ENCODE results near the gene UCKL1. TPM values are rescaled to one million over a fixed set of nuclear protein-coding genes. Genes with fewer than 3 reads are reported as not detected.

UCKL1 gene
- total RNA-seq, 2 donors from 2014 or later: 21.3 to 32.7 TPM

GRCh38 chr20:63895202-63895951 lies 60.8 kb downstream of the UCKL1 start:
- Mint-ChIP-seq H3K36me3 (peaks cover 8 to 26% of the 10 kb centered on the region in 2 donors), H3K27ac (peak overlapping the region; percentile 97 to 98)

DNA sequence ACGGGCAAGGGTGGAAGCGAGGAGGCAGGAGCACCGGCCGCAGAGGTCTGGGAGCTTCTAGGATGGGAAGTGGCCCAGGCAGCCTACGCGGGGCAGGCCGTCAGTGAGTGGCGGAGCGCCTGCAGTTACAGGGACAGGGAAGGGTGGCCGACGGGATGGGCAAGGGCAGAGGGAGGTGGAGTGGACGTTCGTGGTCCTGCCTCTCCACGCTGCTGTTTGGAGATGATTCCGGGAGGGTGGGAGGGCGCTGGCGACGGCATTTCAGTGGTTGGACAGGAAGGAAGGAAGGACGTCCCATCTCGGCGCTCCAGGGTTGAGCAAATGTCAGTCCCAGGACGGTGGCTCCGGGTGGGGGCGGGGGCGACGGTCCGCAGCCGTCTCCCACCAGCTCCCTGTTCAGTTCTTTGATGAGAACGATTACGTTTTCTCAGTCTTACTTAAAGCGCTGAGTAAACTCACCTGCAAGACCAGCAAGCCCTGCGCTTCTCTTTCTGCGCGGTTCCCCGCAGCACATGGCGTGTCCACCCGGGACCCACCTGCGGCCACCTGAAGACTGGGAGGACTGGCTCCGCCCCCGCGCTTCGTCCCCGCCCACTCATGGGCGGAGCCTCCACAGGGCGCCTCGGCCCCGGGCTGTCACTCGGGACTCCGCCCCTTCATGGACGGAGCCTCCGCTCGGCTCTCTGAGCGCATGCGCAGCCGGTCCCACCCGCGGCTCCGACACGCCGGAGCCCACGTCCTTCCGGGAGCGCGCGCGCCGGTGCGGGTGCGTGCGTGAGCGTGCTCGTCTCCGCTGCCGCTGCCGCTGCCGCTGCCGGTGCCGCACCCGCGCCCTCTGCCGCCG lies 61.6 kb downstream of the UCKL1 start, which contains the start of gene DNAJC5:
Gene DNAJC5, plus strand, starts transcription at position 769 of the 844 bp plus-strand sequence. CDS start 33,220 bp downstream, outside the sequence.
- DNase-seq (ENCODE audit: low spot score in 2 of 2): peak; percentile 96 to 97
- Mint-ChIP-seq H3K36me3 (peaks cover 8 to 26% of the 10 kb centered on the region in 2 donors), H3K27ac (peak within 1 kb of the TSS; percentile 97 to 98), H3K9me3 (no peaks in the 10 kb centered on the region)
- ATAC-seq: peak; percentile 75 to 87

More at GRCh38 chr20:63895202-63895951, 60.8 kb downstream of the UCKL1 start:
- H3K9me3 Mint-ChIP-seq: no peaks in the 10 kb centered on the region
- DNase-seq (ENCODE audit: low spot score in 2 of 2) (no peak), ATAC-seq (peak in 1 of 2 donors; percentile 3)

- Mint-ChIP-seq H3K36me3 (peaks cover 8 to 26% of the 10 kb centered on the region in 2 donors), H3K27ac (peak overlapping the region; percentile 21 to 75)
- ATAC-seq: no peak
Measured at GRCh38 chr20:63893999-63894357, 62.2 kb downstream of the UCKL1 start.

DNA sequence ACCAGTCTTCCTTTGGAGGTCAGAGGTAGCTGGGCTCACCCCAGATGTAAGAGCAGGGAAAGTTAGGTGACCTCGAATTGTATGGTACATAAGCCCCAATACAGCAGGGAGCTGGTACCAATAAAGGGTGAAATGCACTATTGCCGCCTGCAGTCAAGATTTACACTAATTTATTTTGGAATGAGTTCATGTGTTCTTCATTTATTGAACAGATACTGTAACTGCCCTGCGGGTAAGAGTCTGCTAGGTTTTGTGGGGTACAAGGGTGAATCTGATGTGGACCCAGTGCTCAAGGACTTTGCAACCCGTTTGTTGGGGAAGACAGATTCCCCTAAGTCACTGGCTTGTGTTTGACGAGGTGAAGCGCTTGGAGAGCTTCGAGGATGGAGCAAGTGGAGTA lies 63.8 kb downstream of the UCKL1 start:
- Mint-ChIP-seq H3K36me3 (peaks cover 11 to 16% of the 10 kb centered on the region in 2 donors), H3K9me3 (no peaks in the 10 kb centered on the region), H3K27ac (peak overlapping the region in 1 of 2 donors; percentile 53)
- DNase-seq (ENCODE audit: low spot score in 2 of 2): no peak
- ATAC-seq: no peak

More at GRCh38 chr20:63893999-63894357, 62.2 kb downstream of the UCKL1 start:
- H3K9me3 Mint-ChIP-seq: no peaks in the 10 kb centered on the region
- DNase-seq (ENCODE audit: low spot score in 2 of 2): no peak

GRCh38 chr20:63891061-63892002 lies 64.9 kb downstream of the UCKL1 start:
- DNase-seq (ENCODE audit: low spot score in 2 of 2) (no peak), ATAC-seq (no peak)
- H3K9me3 Mint-ChIP-seq: no peaks in the 10 kb centered on the region
- H3K27ac Mint-ChIP-seq: no peak overlapping the region
- H3K36me3 Mint-ChIP-seq: peaks cover 9 to 11% of the 10 kb centered on the region in 2 donors

- Mint-ChIP-seq H3K36me3 (peaks cover 1 to 6% of the 10 kb centered on the region in 2 donors), H3K9me3 (no peaks in the 10 kb centered on the region), H3K27ac (no peak overlapping the region)
- no peak for DNase-seq (ENCODE audit: low spot score in 2 of 2)
- ATAC-seq: no peak
Measured at GRCh38 chr20:63890616-63891015, 65.6 kb downstream of the UCKL1 start.

DNA sequence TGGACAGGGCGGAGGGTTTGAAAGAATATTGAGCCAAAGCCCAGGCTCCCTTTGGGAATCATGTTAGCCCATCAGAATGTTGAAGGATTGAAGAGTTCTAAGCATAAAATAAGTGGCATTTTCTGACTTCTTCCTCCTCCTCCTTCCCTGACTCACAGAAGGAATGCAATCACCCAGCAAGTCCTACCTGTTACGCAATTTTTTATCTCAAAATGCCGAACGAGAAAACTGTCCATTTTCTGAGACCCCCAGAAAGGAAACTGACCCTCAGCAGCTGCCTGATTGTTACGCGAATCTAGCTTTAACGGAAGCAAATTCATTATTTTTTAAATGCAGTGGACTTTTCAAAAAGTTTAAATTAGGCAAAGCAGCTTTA lies 66.0 kb downstream of the UCKL1 start:
- DNase-seq (ENCODE audit: low spot score in 2 of 2) (no peak), ATAC-seq (no peak)
- peak overlapping the region in 1 of 2 donors; percentile 57 for H3K27ac Mint-ChIP-seq
- no peaks in the 10 kb centered on the region for H3K9me3 Mint-ChIP-seq
- peaks cover 0 to 6% of the 10 kb centered on the region in 2 donors for H3K36me3 Mint-ChIP-seq

Other genes with a start within 250 kb of the UCKL1 start
- 10 to 100 TPM; 36.1 to 53.4 TPM for gene ARFRP1, start 248.4 kb downstream of the UCKL1 start, total RNA-seq
- gene ZGPAT, start 248.4 kb downstream of the UCKL1 start, total RNA-seq: 10 to 100 TPM; 12.5 to 24.0 TPM
- 10 to 100 TPM in 1 of 2 donors, 1 to 10 TPM in 1; 6.3 to 18.2 TPM for gene LIME1, start 219.8 kb downstream of the UCKL1 start, total RNA-seq
- gene SLC2A4RG, start 216.6 kb downstream of the UCKL1 start, total RNA-seq: 10 to 100 TPM; 24.7 to 37.2 TPM
- gene ZBTB46, start 125.2 kb downstream of the UCKL1 start, total RNA-seq: 1 to 10 TPM in 1 of 2 donors, under 1 TPM in 1; 0.39 to 1.2 TPM
- gene ABHD16B, start 94.9 kb downstream of the UCKL1 start, total RNA-seq: not detected
- 10 to 100 TPM; 31.3 to 62.1 TPM for gene TPD52L2, start 91.1 kb downstream of the UCKL1 start, total RNA-seq
- gene DNAJC5, start 61.3 kb downstream of the UCKL1 start, total RNA-seq: 10 to 100 TPM; 30.7 to 41.9 TPM
- 10 to 100 TPM in 1 of 2 donors, 1 to 10 TPM in 1; 10.0 to 21.4 TPM for gene ZNF512B, start 13.5 kb upstream of the UCKL1 start, total RNA-seq
- 10 to 100 TPM in 1 of 2 donors, 1 to 10 TPM in 1; 8.2 to 65.4 TPM for gene SAMD10, start 23.2 kb upstream of the UCKL1 start, total RNA-seq
- gene PRPF6, start 24.7 kb upstream of the UCKL1 start, total RNA-seq: 10 to 100 TPM; 82.1 to 82.7 TPM
- gene C20orf204, start 79.8 kb upstream of the UCKL1 start, total RNA-seq: 10 to 100 TPM; 14.2 to 18.8 TPM
- gene SOX18, start 93.2 kb upstream of the UCKL1 start, total RNA-seq: 1 to 10 TPM in 1 of 2 donors, under 1 TPM in 1; 0.39 to 1.4 TPM
- gene TCEA2, start 106.8 kb upstream of the UCKL1 start, total RNA-seq: 10 to 100 TPM; 21.9 to 79.3 TPM
- gene RGS19, start 123.1 kb upstream of the UCKL1 start, total RNA-seq: 10 to 100 TPM; 21.5 to 47.8 TPM
- gene OPRL1, start 123.7 kb upstream of the UCKL1 start, total RNA-seq: 1 to 10 TPM in 1 of 2 donors, under 1 TPM in 1; 0.32 to 1.2 TPM
- gene LKAAEAR1, start 128.0 kb upstream of the UCKL1 start, total RNA-seq: not detected
- gene NPBWR2, start 151.1 kb upstream of the UCKL1 start, total RNA-seq: not detected
- gene MYT1, start 208.0 kb upstream of the UCKL1 start, total RNA-seq: under 1 TPM in 1 of 2 donors, not detected in 1; 0.16 TPM

Measured in activated naive CD4-positive, alpha-beta T cell treated with anti-CD3 and anti-CD28 coated beads, Interleukin-2, amount 50 U/mL, for 72 hours (primary cell).